Activated effector memory CD4-positive, alpha-beta T cell treated with Interleukin-2 at 50 U/mL for 16 hours (primary cell): Measurements from ENCODE around the gene PRRT4.
A peak's percentile ranks its signal among the peaks of the same experiment; 100 is the strongest.

Source experiments
- DNase-seq: peaks from one replicate; pipeline ENCODE4 v3.0.0-alpha.2; 2020

PRRT4 gene

GRCh38 chr7:128361411-128362379 is at the start of gene PRRT4:
TSS of gene PRRT4 (minus strand) at chr7:128361690.
- peak; percentile 40 for DNase-seq

- no peak for DNase-seq
These were observed 48.9 kb upstream of the PRRT4 start for GRCh38 chr7:128410451-128410753.

GRCh38 chr7:128409596-128410450 is 48.3 kb upstream of the PRRT4 start, which contains the start of gene IMPDH1:
TSS of gene IMPDH1 (minus strand) at chr7:128409982. CDS start at chr7:128409901, 81 bp downstream.
- DNase-seq = peak; percentile 85

- DNase-seq = no peak
These were observed 47.5 kb upstream of the PRRT4 start for GRCh38 chr7:128408709-128409595.

GRCh38 chr7:128407751-128408708 is 46.5 kb upstream of the PRRT4 start:
- no peak for DNase-seq

- DNase-seq = no peak
These were observed 45.7 kb upstream of the PRRT4 start for GRCh38 chr7:128407233-128407589.

GRCh38 chr7:128406314-128407232 is 45.1 kb upstream of the PRRT4 start:
- DNase-seq = no peak

- DNase-seq = peak; percentile 50
These were observed 44.2 kb upstream of the PRRT4 start for GRCh38 chr7:128405471-128406313.

- DNase-seq = no peak
These were observed 43.5 kb upstream of the PRRT4 start for GRCh38 chr7:128404886-128405470.

GRCh38 chr7:128404143-128404681 is 42.7 kb upstream of the PRRT4 start:
- DNase-seq = no peak

GRCh38 chr7:128403676-128404075 is 42.2 kb upstream of the PRRT4 start:
- DNase-seq = no peak

GRCh38 chr7:128402356-128402755 is 40.9 kb upstream of the PRRT4 start:
- no peak for DNase-seq

- DNase-seq = no peak
These were observed 39.1 kb upstream of the PRRT4 start for GRCh38 chr7:128400566-128400965.

GRCh38 chr7:128399991-128400390 is 38.5 kb upstream of the PRRT4 start:
- no peak for DNase-seq

- DNase-seq = no peak
These were observed 37.3 kb upstream of the PRRT4 start for GRCh38 chr7:128398841-128399135.

- peak; percentile 15 for DNase-seq
These were observed 36.7 kb upstream of the PRRT4 start for GRCh38 chr7:128398016-128398840.

- DNase-seq = no peak
These were observed 34.9 kb upstream of the PRRT4 start for GRCh38 chr7:128396357-128396756.

GRCh38 chr7:128395748-128396147 is 34.3 kb upstream of the PRRT4 start:
- no peak for DNase-seq
